Measurements from ENCODE around the gene MOCS2.
A peak's percentile ranks its signal among the peaks of the same experiment; 100 is the strongest.
"Not testable (repeated sequence)": the region's sequence is repeated elsewhere in the genome, so short reads cannot be mapped to it uniquely, and the experiment has no call there.

MOCS2 gene
- total RNA-seq = 28.1 to 32.6 reads per million in 2 donors

- DNase-seq = peak; percentile 79
Observed at GRCh38 chr5:53109443-53110127, at the start of gene MOCS2. Gene MOCS2 (minus strand): TSS chr5:53109757. CDS start chr5:53107174, 2,583 bp downstream.

- no peak for DNase-seq
Observed at GRCh38 chr5:53151713-53152458, 42.3 kb upstream of the MOCS2 start.

GRCh38 chr5:53133020-53133419 is 23.5 kb upstream of the MOCS2 start:
- DNase-seq = no peak

GRCh38 chr5:53130266-53130665 is 20.7 kb upstream of the MOCS2 start:
- DNase-seq = no peak

DNA sequence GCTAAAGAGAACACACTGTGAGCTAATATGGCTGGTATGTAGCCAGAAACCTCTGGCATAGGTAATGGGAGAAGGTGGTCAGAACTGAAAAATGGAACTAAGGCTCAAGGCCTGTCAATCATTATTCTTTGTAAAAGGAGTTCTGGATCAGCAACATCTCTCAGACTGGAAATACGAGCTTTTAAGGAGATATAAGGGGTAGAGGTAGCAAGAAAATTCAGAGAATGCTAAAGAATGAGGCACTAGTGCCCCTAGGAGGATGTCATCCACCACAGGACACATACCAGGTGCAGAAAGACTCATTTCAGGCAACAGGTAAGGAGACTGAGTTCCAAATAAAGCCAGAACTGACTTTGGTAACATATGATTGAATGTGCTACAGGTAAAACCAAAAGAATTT is 18.9 kb upstream of the MOCS2 start:
- no peak for DNase-seq

DNA sequence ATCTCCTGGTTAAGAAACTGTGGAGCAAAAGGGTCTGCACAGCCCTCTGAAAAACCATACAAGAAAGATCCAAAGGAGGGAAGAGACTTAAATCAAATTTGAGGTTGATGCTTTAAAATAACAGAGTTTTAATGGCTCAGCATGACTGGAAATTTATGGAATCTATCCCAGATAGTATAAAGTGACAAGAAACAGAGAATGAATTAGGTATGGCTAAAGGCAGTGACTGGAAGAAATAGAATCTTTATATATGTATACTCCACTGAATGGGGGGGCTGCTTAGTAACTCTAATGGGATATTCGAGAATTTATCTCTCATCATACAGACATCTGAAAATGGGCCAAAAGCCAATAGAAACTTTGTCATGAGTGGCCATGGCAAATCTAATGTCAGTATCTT is 17.6 kb upstream of the MOCS2 start:
- no peak for DNase-seq

GRCh38 chr5:53126521-53126920 is 17.0 kb upstream of the MOCS2 start:
- no peak for DNase-seq

GRCh38 chr5:53123702-53124101 is 14.1 kb upstream of the MOCS2 start:
- DNase-seq = no peak

DNA sequence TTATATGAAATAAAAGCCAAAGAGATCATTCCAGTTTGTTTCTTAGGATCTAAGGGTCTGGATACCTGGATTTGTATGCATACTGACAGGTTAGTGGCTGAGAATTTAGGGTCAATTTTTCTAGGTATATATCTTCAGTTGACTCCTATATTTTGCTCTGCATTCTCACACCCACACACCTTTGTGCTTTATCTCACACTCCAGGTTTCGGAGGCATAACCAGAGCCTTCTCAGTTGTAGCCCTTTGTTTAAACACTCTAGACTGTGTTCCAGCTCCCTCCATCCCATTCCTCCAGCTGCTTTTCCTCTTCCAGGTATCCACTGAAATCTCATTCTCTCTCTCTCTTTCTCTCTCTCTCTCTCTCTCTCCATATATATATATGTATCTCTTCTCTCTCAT is 10.6 kb upstream of the MOCS2 start:
- no peak for DNase-seq

DNA sequence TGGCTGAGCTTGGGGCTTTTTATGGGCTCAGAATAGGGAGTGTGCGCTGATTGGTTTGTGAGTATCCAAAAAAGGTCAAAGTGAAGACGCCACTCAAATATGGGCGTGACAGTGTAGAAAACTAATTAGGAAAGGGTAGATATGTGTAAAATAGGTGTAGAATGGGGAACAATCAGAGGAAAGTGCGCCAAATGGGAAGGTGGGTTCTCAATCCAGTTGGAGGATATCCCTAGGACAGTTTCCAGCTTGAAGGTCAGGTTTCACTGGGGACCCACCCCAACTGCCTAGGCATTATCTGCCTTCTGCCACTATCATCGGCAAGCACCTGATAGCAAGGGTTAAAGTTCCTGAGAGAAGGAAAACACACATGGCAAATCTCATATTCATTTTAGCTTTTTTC is 9.3 kb upstream of the MOCS2 start:
- no peak for DNase-seq

GRCh38 chr5:53116597-53116996 is 7.0 kb upstream of the MOCS2 start:
- DNase-seq = no peak

- DNase-seq = no peak
Observed at GRCh38 chr5:53114988-53115387, 5.4 kb upstream of the MOCS2 start.

- DNase-seq = no peak
Observed at GRCh38 chr5:53113947-53114346, 4.4 kb upstream of the MOCS2 start.

DNA sequence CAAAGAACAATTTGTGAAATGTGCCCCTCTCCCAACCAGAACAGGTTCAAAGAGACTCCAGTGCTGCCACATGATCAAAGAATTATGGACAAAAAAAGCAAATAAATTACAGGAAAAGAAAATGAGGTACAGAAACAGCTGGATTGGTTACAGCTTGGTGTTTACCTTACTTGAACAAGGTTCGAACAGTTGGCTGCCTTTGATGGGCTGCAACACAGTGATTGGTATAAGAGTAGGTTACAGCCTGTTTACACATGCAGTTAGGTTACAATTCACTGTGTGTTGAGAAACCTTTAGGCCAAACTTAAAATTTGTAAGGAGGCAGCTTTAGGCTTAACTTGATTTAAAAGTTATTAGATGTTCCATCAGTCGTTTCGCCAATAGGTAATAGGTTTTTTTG is 3.4 kb upstream of the MOCS2 start:
- no peak for DNase-seq

DNA sequence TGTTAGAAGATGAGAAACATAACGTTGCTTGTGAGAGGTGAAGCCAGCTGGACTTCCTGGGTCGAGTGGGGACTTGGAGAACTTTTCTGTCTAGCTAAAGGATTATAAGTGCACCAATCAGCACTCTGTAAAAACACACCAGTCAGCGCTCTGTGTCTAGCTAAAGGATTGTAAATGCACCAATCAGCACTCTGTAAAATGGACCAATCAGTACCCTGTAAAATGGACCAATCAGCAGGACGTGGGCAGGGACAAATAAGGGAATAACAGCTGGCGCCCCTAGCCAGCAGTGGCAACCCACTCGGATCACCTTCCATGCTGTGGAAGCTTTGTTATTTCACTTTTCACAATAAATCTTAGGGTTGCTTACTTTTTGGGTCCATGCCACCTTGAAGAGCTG is 2.8 kb upstream of the MOCS2 start:
- DNase-seq = not testable (repeated sequence)

- DNase-seq = no peak
Observed at GRCh38 chr5:53111139-53111538, 1.6 kb upstream of the MOCS2 start.

- no peak for DNase-seq
Observed at GRCh38 chr5:53110156-53110555, 599 bp upstream of the MOCS2 start.

- no peak for DNase-seq
Observed at GRCh38 chr5:53109056-53109442, 508 bp downstream of the MOCS2 start.

GRCh38 chr5:53105611-53106300 is 3.8 kb downstream of the MOCS2 start:
- no peak for DNase-seq

GRCh38 chr5:53100606-53101005 is 9.0 kb downstream of the MOCS2 start:
- no peak for DNase-seq

GRCh38 chr5:53099546-53099945 is 10.0 kb downstream of the MOCS2 start:
- no peak for DNase-seq

- no peak for DNase-seq
Observed at GRCh38 chr5:53095931-53096525, 13.5 kb downstream of the MOCS2 start.

- no peak for DNase-seq
Observed at GRCh38 chr5:53095217-53095616, 14.3 kb downstream of the MOCS2 start.

- DNase-seq = no peak
Observed at GRCh38 chr5:53092242-53092641, 17.3 kb downstream of the MOCS2 start.

Measured in activated gamma-delta T cell (primary cell).